SU-DHL-6 (cell line): ENCODE data around the gene HMCN2.
A peak's percentile ranks its signal among the peaks of the same experiment; 100 is the strongest.

ENCODE experiments used
- H2AFZ ChIP-seq: fragments of 200-600 bp; sonication (generic); 2 replicates; pipeline ENCODE4 v1.6.1; 2014; ENCODE audit warnings: low read depth, mild to moderate bottlenecking, moderate library complexity, mixed read lengths, antibody characterized with exemption, low read length; ENCODE audit not compliant: severe bottlenecking
- H3F3A ChIP-seq: fragments of 200-600 bp; shearing (Covaris generic); 2 replicates; pipeline ENCODE4 v1.6.0; 2016; ENCODE audit warnings: antibody characterized with exemption, mild to moderate bottlenecking; ENCODE audit not compliant: insufficient read depth
- H3K27ac ChIP-seq: fragments of 200-600 bp; sonication (generic); 2 replicates; pipeline ENCODE4 v1.5.1; 2016; ENCODE audit warnings: low read depth, mild to moderate bottlenecking, low read length, moderate library complexity, mixed read lengths
- H3K27me3 ChIP-seq: fragments of 200-600 bp; sonication (generic), shearing (Covaris generic); 2 replicates; pipeline ENCODE4 v1.6.0; 2014; ENCODE audit warnings: mild to moderate bottlenecking, low read length
- H3K36me3 ChIP-seq: fragments of 200-600 bp; sonication (generic); 2 replicates; pipeline ENCODE4 v1.6.1; 2014; ENCODE audit warnings: mild to moderate bottlenecking, low read length, mixed read lengths
- H3K4me2 ChIP-seq: fragments of 300-600, 200-600 bp; shearing (Covaris generic), sonication (generic); 2 replicates; pipeline ENCODE4 v1.6.0; 2014; ENCODE audit warnings: low read length, low read depth, mild to moderate bottlenecking; ENCODE audit not compliant: poor library complexity, severe bottlenecking
- H3K4me3 ChIP-seq: fragments of 200-600 bp; sonication (generic); 2 replicates; pipeline ENCODE4 v1.5.1; 2014; ENCODE audit warnings: antibody characterized with exemption, low read length, mild to moderate bottlenecking, mixed read lengths; ENCODE audit not compliant: insufficient read depth, poor library complexity, severe bottlenecking
- H3K79me2 ChIP-seq: fragments of 200-600 bp; sonication (generic); 2 replicates; pipeline ENCODE4 v1.6.1; 2014; ENCODE audit warnings: mild to moderate bottlenecking, low read length, moderate library complexity; ENCODE audit not compliant: insufficient read depth
- H3K9ac ChIP-seq: fragments of 200-600 bp; sonication (generic); 2 replicates; pipeline ENCODE4 v1.7.0; 2014; ENCODE audit warnings: mild to moderate bottlenecking, low read length
- H3K9me2 ChIP-seq: fragments of 200-600 bp; sonication (generic); replicated peaks from 2 replicates; pipeline ENCODE4 v1.6.1; 2014; ENCODE audit warnings: low read length; ENCODE audit not compliant: insufficient read depth
- H3K9me3 ChIP-seq: fragments of 200-600 bp; sonication (generic); 2 replicates; pipeline ENCODE4 v1.6.1; 2014; ENCODE audit warnings: low read length, mixed read lengths; ENCODE audit not compliant: insufficient read depth
- H4K20me1 ChIP-seq: fragments of 200-600 bp; sonication (generic); 2 replicates; pipeline ENCODE4 v1.6.1; 2014; ENCODE audit warnings: low read depth, mild to moderate bottlenecking, antibody characterized with exemption, low read length, moderate library complexity, mixed read lengths
- EZH2phosphoT487 ChIP-seq: fragments of 200-600 bp; sonication (generic), shearing (Covaris generic); conservative IDR thresholded peaks from 2 replicates; pipeline ENCODE4 v1.6.1; 2018; ENCODE audit warnings: mild to moderate bottlenecking, antibody characterized with exemption, low read length, moderate library complexity, mixed read lengths
- TF ChIP-seq, protein P1 (sequence below): fragments of 200-600 bp; sonication (generic); IDR thresholded peaks from one replicate; pipeline ENCODE4 v1.5.1; 2017; ENCODE audit warnings: antibody characterized with exemption, mild to moderate bottlenecking, low read length, moderate library complexity; ENCODE audit not compliant: insufficient read depth, poor library complexity, severe bottlenecking

The HMCN2 gene

GRCh38 chr9:130242270-130243014, 23.1 kb upstream of the HMCN2 start:
- H3K36me3 ChIP-seq: no peaks in the 10 kb centered on the region
- no peak overlapping the region for H3K27ac ChIP-seq
- no peaks in the 10 kb centered on the region for H3K9me3 ChIP-seq
- peak overlapping the region; percentile 33 for H3K4me2 ChIP-seq
- H3K9me2 ChIP-seq: no peaks in the 10 kb centered on the region
- no peaks in the 10 kb centered on the region for H3F3A ChIP-seq
- no peak overlapping the region for H3K4me3 ChIP-seq
- H2AFZ ChIP-seq: peak overlapping the region; percentile 57
- no peaks in the 10 kb centered on the region for H3K79me2 ChIP-seq
- H3K27me3 ChIP-seq: no peaks in the 10 kb centered on the region
- no peak for TF ChIP-seq EZH2phosphoT487
- TF ChIP-seq, protein P1, sequence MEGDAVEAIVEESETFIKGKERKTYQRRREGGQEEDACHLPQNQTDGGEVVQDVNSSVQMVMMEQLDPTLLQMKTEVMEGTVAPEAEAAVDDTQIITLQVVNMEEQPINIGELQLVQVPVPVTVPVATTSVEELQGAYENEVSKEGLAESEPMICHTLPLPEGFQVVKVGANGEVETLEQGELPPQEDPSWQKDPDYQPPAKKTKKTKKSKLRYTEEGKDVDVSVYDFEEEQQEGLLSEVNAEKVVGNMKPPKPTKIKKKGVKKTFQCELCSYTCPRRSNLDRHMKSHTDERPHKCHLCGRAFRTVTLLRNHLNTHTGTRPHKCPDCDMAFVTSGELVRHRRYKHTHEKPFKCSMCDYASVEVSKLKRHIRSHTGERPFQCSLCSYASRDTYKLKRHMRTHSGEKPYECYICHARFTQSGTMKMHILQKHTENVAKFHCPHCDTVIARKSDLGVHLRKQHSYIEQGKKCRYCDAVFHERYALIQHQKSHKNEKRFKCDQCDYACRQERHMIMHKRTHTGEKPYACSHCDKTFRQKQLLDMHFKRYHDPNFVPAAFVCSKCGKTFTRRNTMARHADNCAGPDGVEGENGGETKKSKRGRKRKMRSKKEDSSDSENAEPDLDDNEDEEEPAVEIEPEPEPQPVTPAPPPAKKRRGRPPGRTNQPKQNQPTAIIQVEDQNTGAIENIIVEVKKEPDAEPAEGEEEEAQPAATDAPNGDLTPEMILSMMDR: no peak
- H4K20me1 ChIP-seq: no peaks in the 10 kb centered on the region
- H3K9ac ChIP-seq: no peak overlapping the region

DNA sequence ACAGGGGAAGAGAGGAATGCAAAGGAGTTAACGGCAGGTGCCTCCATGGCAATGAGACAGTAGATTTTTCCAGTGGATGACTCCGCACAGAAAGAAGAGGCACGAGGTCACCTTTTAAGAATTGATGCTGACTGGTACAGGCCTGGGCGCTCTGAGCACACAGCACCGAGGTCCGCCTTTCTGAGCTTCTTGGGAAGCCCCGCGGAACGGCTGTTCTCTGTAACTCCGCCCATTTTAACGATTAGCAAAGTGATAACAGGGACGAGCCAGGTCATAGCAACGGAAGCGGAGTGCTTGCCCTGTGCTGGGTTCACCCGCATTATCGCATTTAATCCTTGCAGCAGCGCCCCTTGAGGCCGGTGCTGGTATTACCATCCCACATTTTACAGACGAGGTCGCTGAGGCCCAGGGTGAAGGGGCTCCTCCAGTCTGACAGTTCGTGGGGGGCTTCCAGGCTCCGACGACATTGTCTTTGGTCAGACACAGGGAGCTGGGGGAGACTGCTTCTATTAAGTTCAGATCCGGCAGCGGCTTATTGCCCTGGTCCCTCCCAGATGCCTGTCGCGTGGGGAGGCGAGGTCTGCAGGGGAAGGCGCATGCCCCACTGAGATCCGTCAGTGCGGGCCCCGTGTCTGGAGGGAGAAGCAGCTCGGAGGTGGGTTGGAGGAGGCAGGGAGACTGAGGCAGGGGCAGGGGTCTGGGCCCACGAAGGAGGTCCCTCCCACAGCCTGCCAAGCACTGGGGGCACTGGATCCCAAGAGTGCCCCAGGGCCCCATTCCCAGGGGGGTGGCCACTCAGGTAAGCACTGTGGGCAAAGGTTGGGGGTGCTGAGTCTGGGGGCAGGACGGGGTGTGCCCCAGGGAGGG, 22.3 kb upstream of the HMCN2 start:
- H4K20me1 ChIP-seq: no peaks in the 10 kb centered on the region
- no peaks in the 10 kb centered on the region for H3K36me3 ChIP-seq
- no peak overlapping the region for H3K9ac ChIP-seq
- no peaks in the 10 kb centered on the region for H3K9me3 ChIP-seq
- H3K4me3 ChIP-seq: no peak overlapping the region
- TF ChIP-seq, protein P1: peak; percentile 77
- TF ChIP-seq EZH2phosphoT487: no peak
- H3K9me2 ChIP-seq: no peaks in the 10 kb centered on the region
- H3K27me3 ChIP-seq: no peaks in the 10 kb centered on the region
- no peaks in the 10 kb centered on the region for H3K79me2 ChIP-seq
- no peak overlapping the region for H3K27ac ChIP-seq
- peak overlapping the region; percentile 33 for H3K4me2 ChIP-seq
- no peaks in the 10 kb centered on the region for H3F3A ChIP-seq
- H2AFZ ChIP-seq: peak overlapping the region; percentile 57

DNA sequence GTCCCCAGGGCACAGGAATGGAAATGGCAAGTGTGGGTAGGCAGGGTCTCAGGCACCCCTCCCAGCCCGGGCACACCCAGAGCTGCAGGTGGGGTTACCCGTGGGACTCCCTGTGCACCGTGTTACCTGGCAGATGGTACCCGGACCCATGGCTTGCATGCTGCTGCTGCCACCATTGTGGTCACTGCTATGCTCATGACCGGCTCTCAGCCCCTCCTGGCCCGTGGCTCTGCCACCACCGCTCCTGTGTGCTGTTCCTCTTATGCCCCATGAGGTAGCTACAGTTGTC, 21.7 kb upstream of the HMCN2 start:
- no peak overlapping the region for H3K27ac ChIP-seq
- H2AFZ ChIP-seq: no peak overlapping the region
- H3K9me2 ChIP-seq: no peaks in the 10 kb centered on the region
- H3K79me2 ChIP-seq: no peaks in the 10 kb centered on the region
- H3F3A ChIP-seq: no peaks in the 10 kb centered on the region
- H4K20me1 ChIP-seq: no peaks in the 10 kb centered on the region
- TF ChIP-seq, protein P1: no peak
- no peak for TF ChIP-seq EZH2phosphoT487
- no peaks in the 10 kb centered on the region for H3K36me3 ChIP-seq
- H3K9ac ChIP-seq: no peak overlapping the region
- no peak overlapping the region for H3K4me3 ChIP-seq
- no peaks in the 10 kb centered on the region for H3K9me3 ChIP-seq
- no peak overlapping the region for H3K4me2 ChIP-seq
- H3K27me3 ChIP-seq: no peaks in the 10 kb centered on the region
